ENCODE measurements around the gene RAI2.

The RAI2 gene

GRCh38 chrX:17860811-17861488 lies at the start of gene RAI2:
Gene RAI2 (minus strand): TSS chrX:17861298. CDS start chrX:17802010, 59,288 bp downstream.
- peak within 1 kb of the TSS; percentile 20 to 48 (median 34) for H3K4me3 ChIP-seq
- peak within 1 kb of the TSS in 5 of 21 experiments; percentile 25 to 74 (median 52) for H3K27ac ChIP-seq

DNA sequence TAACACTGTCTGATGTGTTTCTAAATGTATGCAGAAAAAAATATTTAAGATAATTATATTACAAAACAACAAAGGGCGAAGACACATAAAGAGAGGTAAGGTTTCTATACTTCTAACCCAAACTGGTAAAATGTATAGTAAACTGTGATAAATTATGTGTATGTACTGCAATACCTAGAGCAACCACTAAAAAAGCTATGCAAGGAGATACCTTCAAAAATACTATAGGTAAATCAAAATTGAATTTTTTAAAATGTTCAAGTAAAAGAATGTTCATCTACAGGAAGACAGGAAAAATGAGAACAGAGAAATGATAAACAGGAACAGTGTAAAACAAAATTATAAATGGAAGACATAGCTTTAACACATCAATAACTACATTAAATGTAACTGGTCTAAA lies 27.3 kb upstream of the RAI2 start:
- Histone ChIP-seq H3K27ac (no peak overlapping the region), H3K4me3 (no peak overlapping the region)

- H3K4me3 ChIP-seq: no peak overlapping the region
- no peak overlapping the region for H3K27ac ChIP-seq
Observed at GRCh38 chrX:17882680-17883079, 21.6 kb upstream of the RAI2 start.

DNA sequence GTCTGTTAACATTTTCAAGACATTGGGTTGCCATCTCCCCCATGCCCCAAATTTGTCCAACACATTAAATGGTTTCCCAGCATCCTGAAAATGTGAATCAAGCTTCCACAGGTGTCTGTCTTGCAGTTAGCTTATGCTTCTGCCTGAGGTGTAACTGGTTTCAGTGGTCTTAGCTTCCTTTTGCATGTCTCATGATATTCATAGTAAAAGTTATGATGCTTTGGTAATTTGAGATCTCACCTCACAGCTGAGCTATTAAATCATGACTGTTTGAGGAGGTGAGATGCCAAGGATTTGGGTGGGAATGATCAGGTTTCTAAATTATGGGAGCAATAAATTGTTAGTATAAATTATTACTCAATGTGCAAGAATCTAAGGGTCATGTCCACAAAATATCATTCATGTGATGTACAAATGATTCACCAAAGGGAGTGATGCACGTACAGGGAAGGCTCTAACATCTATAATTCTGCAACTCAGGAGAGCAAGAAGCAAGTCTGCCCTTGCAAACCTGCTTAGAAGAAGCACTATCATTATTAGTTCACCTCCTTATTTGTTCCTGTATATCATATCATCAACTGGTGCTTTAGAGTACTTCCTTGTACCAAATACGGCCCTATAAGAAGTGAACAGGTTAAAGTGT lies 17.1 kb upstream of the RAI2 start:
- Histone ChIP-seq H3K4me3 (no peak overlapping the region), H3K27ac (no peak overlapping the region)

- Histone ChIP-seq H3K4me3 (no peak overlapping the region), H3K27ac (no peak overlapping the region)
Observed at GRCh38 chrX:17876135-17876534, 15.0 kb upstream of the RAI2 start.

- no peak overlapping the region for H3K4me3 ChIP-seq
- H3K27ac ChIP-seq: no peak overlapping the region
Observed at GRCh38 chrX:17869580-17869979, 8.5 kb upstream of the RAI2 start.

- Histone ChIP-seq H3K4me3 (peak overlapping the region in 6 of 7 experiments; percentile 14 to 48 (median 28)), H3K27ac (peak overlapping the region in 1 of 21 experiments; percentile 52)
Observed at GRCh38 chrX:17861489-17862011, 452 bp upstream of the RAI2 start.

GRCh38 chrX:17860179-17860780 lies 818 bp downstream of the RAI2 start:
- H3K4me3 ChIP-seq: peak overlapping the region; percentile 20 to 48 (median 34)
- H3K27ac ChIP-seq: peak overlapping the region in 4 of 21 experiments; percentile 25 to 74 (median 46)

GRCh38 chrX:17859609-17860178 lies 1.4 kb downstream of the RAI2 start:
- H3K4me3 ChIP-seq: peak overlapping the region in 5 of 7 experiments; percentile 32 to 48 (median 34)
- peak overlapping the region in 2 of 21 experiments; percentile 18 to 31 for H3K27ac ChIP-seq

- no peak overlapping the region for H3K4me3 ChIP-seq
Observed at GRCh38 chrX:17854531-17854930, 6.6 kb downstream of the RAI2 start.

GRCh38 chrX:17854069-17854468 lies 7.0 kb downstream of the RAI2 start:
- H3K27ac ChIP-seq: no peak overlapping the region
- no peak overlapping the region for H3K4me3 ChIP-seq

More at GRCh38 chrX:17854531-17854930, 6.6 kb downstream of the RAI2 start:
- H3K27ac ChIP-seq: no peak overlapping the region

- Histone ChIP-seq H3K4me3 (no peak overlapping the region), H3K27ac (no peak overlapping the region)
Observed at GRCh38 chrX:17851874-17852273, 9.2 kb downstream of the RAI2 start.

DNA sequence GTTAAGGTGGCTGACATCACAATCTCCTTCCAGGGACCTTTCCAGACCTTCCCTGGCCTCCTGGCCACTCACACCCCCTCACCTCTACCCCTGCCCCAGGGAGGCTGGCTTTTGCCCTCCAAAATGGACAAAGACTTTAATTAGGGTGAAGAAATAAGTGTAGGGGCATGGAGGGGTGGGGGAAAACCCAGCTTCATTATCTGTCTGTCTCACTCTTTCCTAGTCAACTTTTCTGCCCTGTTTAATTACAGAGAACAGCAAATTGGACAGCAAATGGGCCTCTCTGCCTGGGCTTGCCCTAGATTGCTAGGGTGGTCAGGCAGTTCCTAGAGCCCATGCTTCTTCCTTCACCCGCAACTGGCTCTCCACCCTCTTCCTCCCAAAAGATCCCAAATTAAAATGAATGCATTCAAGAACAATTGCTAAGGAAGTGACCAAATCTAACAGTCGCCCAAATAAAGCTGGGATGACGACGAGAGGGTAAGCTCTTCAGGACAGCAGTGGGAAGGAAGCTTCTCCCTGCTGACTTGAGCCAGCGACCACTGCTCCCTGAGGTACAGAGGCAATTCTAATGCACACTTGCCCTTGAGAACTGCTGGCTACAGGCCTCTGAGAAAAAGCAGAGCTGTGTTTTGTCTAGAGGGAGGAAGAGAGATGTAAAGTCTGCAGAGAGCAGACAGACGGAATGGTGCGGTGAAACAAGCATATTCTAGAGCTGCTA lies 12.4 kb downstream of the RAI2 start:
- peak overlapping the region in 2 of 21 experiments; percentile 33 to 37 for H3K27ac ChIP-seq

DNA sequence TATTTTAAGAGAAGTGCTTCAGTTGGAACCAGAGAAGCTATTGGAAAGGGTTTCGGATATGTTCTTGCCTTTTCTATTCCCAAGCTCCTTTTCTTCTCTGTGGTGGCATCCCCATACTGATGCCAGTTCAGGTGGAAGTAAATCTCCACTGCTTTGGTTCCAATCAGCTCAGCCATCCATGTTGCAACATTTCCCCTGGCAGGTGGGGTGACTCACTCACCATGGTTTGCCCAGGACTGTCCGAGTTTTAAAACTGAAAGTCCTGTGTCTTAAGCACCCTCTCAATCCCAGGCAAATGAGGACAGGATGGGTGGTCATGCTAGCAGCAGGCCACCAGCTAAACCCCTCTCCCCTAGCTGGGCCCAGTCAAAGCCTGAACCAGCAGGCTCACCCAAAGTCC lies 15.1 kb downstream of the RAI2 start:
- H3K27ac ChIP-seq: no peak overlapping the region
- H3K4me3 ChIP-seq: no peak overlapping the region

More for the DNA sequence above, 12.4 kb downstream of the RAI2 start:
- no peak overlapping the region for H3K4me3 ChIP-seq

- Histone ChIP-seq H3K4me3 (no peak overlapping the region), H3K27ac (no peak overlapping the region)
Observed at GRCh38 chrX:17844236-17844635, 16.9 kb downstream of the RAI2 start.

GRCh38 chrX:17842769-17843525 lies 18.2 kb downstream of the RAI2 start:
- Histone ChIP-seq H3K27ac (no peak overlapping the region), H3K4me3 (no peak overlapping the region)

DNA sequence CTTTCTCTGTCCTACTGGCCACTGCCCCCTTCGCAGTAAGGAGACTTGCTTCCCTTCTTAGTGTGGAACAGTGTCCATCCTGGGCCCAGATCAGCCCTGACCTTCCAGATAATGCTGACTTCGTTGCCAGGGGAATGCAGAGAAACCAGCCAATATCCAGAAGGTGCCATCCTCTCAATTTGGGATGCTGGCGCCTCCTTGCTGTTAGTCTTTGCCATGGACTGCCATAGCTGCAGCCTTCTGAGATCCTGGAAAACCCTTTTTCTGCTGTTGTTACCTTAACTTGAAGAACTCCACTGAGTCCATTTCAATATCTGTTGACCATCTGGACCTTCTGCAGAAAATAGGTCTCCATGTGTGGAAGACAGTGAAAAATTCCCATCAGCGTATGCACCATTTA lies 21.8 kb downstream of the RAI2 start:
- Histone ChIP-seq H3K27ac (no peak overlapping the region), H3K4me3 (no peak overlapping the region)

DNA sequence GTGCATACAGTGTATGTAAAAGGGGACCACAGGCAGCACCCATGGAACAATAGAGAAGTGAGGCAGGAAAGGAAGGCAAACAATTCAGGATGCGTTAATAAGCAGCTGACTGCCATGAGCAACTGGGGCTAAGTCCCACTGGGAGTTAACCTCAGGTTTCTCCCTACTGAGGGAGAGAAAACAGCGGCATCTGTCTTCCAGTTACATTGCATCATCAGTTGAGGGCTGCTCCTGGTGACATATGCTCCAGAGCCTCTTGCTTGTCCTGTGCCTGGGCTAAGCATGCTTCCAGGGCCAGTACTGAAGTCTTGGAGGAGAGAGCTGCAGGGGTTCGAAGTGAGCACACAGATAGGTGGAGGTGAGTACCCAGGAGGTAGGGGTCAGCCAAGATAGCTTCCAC lies 24.3 kb downstream of the RAI2 start:
- Histone ChIP-seq H3K27ac (no peak overlapping the region), H3K4me3 (no peak overlapping the region)

DNA sequence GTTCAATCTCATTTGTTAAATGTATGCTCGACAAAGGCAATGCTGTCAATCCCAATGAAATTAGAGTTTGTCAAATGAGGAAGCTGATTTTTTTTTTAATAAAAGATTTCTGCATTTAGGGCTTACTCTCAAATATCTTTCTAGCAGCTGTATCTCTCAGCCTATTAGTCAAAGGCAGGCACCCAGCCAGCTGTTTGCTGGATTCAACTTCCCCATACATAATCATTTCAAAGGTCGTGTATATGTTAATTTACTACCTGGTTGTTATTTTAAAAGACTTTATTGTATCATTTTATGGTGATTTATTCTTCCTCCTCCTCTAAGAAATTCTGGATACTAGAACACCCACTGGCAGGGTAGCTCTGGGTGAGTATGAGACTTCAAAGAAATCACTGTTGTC lies 27.1 kb downstream of the RAI2 start:
- H3K27ac ChIP-seq: no peak overlapping the region

More for the DNA sequence above, 27.1 kb downstream of the RAI2 start:
- no peak overlapping the region for H3K4me3 ChIP-seq

Measured in skin epidermis (tissue), 12 donors.